Osteoblast (primary cell): ENCODE results near the gene NR2F6. TPM values are rescaled to one million over a fixed set of nuclear protein-coding genes. Genes with fewer than 3 reads are reported as not detected.
A peak's percentile ranks its signal among the peaks of the same experiment; 100 is the strongest.

ENCODE experiments used
- DNase-seq: peaks from one replicate; pipeline ENCODE4 v3.0.0; 2011; ENCODE audit warnings: low spot score, mixed read lengths; ENCODE audit not compliant: insufficient read length; ENCODE audit errors: missing footprints
- H2AFZ ChIP-seq: 2 replicates; pipeline ENCODE4 v1.6.0; 2011; ENCODE audit warnings: mild to moderate bottlenecking, low read length
- H3K27ac ChIP-seq: 2 replicates; pipeline ENCODE4 v1.5.1; 2011; ENCODE audit warnings: mild to moderate bottlenecking, low read depth, low read length, moderate library complexity
- H3K27me3 ChIP-seq: 2 replicates; pipeline ENCODE4 v1.6.0; 2012; ENCODE audit warnings: mild to moderate bottlenecking, control low read depth, inconsistent platforms, low read length, moderate library complexity; ENCODE audit not compliant: insufficient read depth
- H3K36me3 ChIP-seq: 2 replicates; pipeline ENCODE4 v1.5.1; 2011; ENCODE audit warnings: mild to moderate bottlenecking, low read length, control low read depth, moderate library complexity; ENCODE audit not compliant: insufficient read depth
- H3K4me1 ChIP-seq: 2 replicates; pipeline ENCODE4 v1.5.1; 2011; ENCODE audit warnings: mild to moderate bottlenecking, low read length, control low read depth, moderate library complexity; ENCODE audit not compliant: insufficient read depth
- H3K4me2 ChIP-seq: 2 replicates; pipeline ENCODE4 v1.6.0; 2011; ENCODE audit warnings: mild to moderate bottlenecking, low read length; ENCODE audit not compliant: insufficient read depth
- H3K4me3 ChIP-seq: fragments of 200-600 bp; sonication (generic); 3 replicates; pipeline ENCODE4 v1.5.1; 2012; ENCODE audit warnings: mild to moderate bottlenecking, low read length, inconsistent platforms; ENCODE audit not compliant: insufficient read depth
- H3K79me2 ChIP-seq: 2 replicates; pipeline ENCODE4 v1.6.0; 2012; ENCODE audit warnings: mild to moderate bottlenecking, low read length, control low read depth, inconsistent platforms; ENCODE audit not compliant: insufficient read depth
- H3K9me3 ChIP-seq: 2 replicates; pipeline ENCODE4 v1.5.1; 2011; ENCODE audit warnings: low read depth, low read length, control low read depth
- H4K20me1 ChIP-seq: 2 replicates; pipeline ENCODE4 v1.6.0; 2012; ENCODE audit warnings: mild to moderate bottlenecking, low read length, control low read depth; ENCODE audit not compliant: insufficient read depth
- CTCF ChIP-seq: IDR thresholded peaks from 2 replicates; pipeline ENCODE4 v1.5.1; 2011; ENCODE audit warnings: mild to moderate bottlenecking, low read depth, low read length, moderate library complexity; ENCODE audit errors: extremely low read depth
- total RNA-seq: library from RNA; depleted of rRNA; stranded (reverse); fragments of >200 nt; gene quantifications from 2 replicates; pipeline ENCODE4 v1.2.3, GENCODE V29; 2012

NR2F6 gene
- total RNA-seq, 1 donor = 32.2 TPM

GRCh38 chr19:17259118-17259780 is 13.5 kb upstream of the NR2F6 start:
- Histone ChIP-seq H3K27me3 (no peaks in the 10 kb centered on the region), H4K20me1 (no peaks in the 10 kb centered on the region), H3K9me3 (peaks cover 9% of the 10 kb centered on the region), H2AFZ (no peak overlapping the region), H3K4me2 (no peak overlapping the region), H3K4me1 (no peaks in the 10 kb centered on the region), H3K79me2 (no peaks in the 10 kb centered on the region), H3K36me3 (no peaks in the 10 kb centered on the region), H3K4me3 (no peak overlapping the region), H3K27ac (no peak overlapping the region)
- TF ChIP-seq CTCF = no peak
- peak; percentile 65 for DNase-seq

- Histone ChIP-seq H2AFZ (no peak overlapping the region), H3K4me1 (no peaks in the 10 kb centered on the region), H3K27ac (no peak overlapping the region), H3K79me2 (no peaks in the 10 kb centered on the region), H3K4me3 (no peak overlapping the region), H3K36me3 (no peaks in the 10 kb centered on the region), H3K9me3 (peaks cover 9% of the 10 kb centered on the region), H4K20me1 (no peaks in the 10 kb centered on the region), H3K27me3 (no peaks in the 10 kb centered on the region), H3K4me2 (no peak overlapping the region)
- no peak for DNase-seq
- no peak for TF ChIP-seq CTCF
Observed at GRCh38 chr19:17256130-17256529, 10.4 kb upstream of the NR2F6 start.

DNA sequence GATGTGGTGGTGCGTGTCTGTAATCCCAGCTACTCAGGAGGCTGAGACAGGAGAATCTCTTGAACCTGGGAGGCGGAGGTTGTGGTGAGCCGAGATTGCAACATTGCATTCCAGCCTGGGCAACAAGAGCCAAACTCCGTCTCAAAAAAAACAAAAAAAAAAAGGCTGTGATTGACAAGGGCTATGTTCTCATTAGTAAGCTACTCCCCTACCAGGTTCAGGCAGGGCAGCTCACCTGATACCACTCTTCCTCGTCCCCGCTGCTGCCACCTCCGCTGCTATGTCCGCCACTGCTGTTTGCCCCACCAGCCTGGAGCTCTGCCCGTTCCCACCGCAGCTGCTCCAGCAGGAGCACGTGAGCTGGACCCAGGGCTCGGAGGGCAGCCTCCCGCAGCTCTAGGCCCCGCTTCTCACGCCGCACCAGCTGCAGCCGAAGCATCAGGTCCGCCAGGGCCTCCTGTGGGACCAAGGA is 9.5 kb upstream of the NR2F6 start:
- no peaks in the 10 kb centered on the region for H3K36me3 ChIP-seq
- no peaks in the 10 kb centered on the region for H3K27me3 ChIP-seq
- TF ChIP-seq CTCF = no peak
- no peak overlapping the region for H3K4me3 ChIP-seq
- H3K4me2 ChIP-seq = no peak overlapping the region
- DNase-seq = no peak
- no peak overlapping the region for H2AFZ ChIP-seq
- no peak overlapping the region for H3K27ac ChIP-seq
- H3K79me2 ChIP-seq = no peaks in the 10 kb centered on the region
- H4K20me1 ChIP-seq = no peaks in the 10 kb centered on the region
- peaks cover 9% of the 10 kb centered on the region for H3K9me3 ChIP-seq
- no peaks in the 10 kb centered on the region for H3K4me1 ChIP-seq

DNA sequence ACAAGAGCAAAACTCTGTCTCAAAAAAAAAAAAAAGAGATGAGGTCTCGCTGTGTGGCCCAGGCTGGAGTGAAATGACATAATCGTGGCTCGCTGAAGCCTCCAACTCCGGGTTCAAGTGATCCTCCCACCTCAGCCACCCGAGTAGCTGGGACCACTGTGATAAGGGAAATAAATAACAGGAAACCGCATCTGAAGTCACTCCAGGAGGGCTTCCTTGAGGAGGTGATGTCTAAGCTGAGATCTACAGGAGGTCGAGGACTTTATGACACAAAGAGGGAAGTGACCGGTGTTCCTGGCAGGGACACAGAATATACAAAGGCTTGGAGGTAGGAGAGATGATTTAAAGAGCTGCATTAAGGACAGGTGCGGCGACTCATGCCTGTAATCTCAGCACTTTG is 8.9 kb upstream of the NR2F6 start:
- no peak for TF ChIP-seq CTCF
- H3K4me1 ChIP-seq = no peaks in the 10 kb centered on the region
- H3K27me3 ChIP-seq = no peaks in the 10 kb centered on the region
- H4K20me1 ChIP-seq = no peaks in the 10 kb centered on the region
- DNase-seq = no peak
- no peak overlapping the region for H3K27ac ChIP-seq
- H2AFZ ChIP-seq = no peak overlapping the region
- no peaks in the 10 kb centered on the region for H3K36me3 ChIP-seq
- no peak overlapping the region for H3K4me3 ChIP-seq
- H3K4me2 ChIP-seq = no peak overlapping the region
- H3K79me2 ChIP-seq = no peaks in the 10 kb centered on the region
- H3K9me3 ChIP-seq = peaks cover 6% of the 10 kb centered on the region
